SW 1271 (cell line): Measurements from ENCODE around the gene SCN4B.
"Not testable (repeated sequence)": the region's sequence is repeated elsewhere in the genome, so short reads cannot be mapped to it uniquely, and the experiment has no call there.

Experiments
- DNase-seq, 2 experiments: peaks; one replicate each; lab custom pipeline; 2025; lab: John Stamatoyannopoulos, UW

SCN4B gene

GRCh38 chr11:118152552-118153471, at the start of gene SCN4B:
Gene SCN4B, minus strand, starts transcription at chr11:118152823. Its CDS starts 150 bp downstream, at chr11:118152673.
- DNase-seq = no peak

- DNase-seq = no peak
Measured at GRCh38 chr11:118201966-118202365, 49.3 kb upstream of the SCN4B start.

GRCh38 chr11:118200901-118201680, 48.5 kb upstream of the SCN4B start:
- DNase-seq = no peak

GRCh38 chr11:118200497-118200896, 47.9 kb upstream of the SCN4B start:
- no peak for DNase-seq

- DNase-seq = no peak
Measured at GRCh38 chr11:118199135-118199534, 46.5 kb upstream of the SCN4B start.

GRCh38 chr11:118198370-118198769, 45.7 kb upstream of the SCN4B start:
- DNase-seq = peak in 1 of 2 experiments; percentile 38

GRCh38 chr11:118194835-118195627, 42.4 kb upstream of the SCN4B start:
- DNase-seq = no peak

- no peak for DNase-seq
Measured at GRCh38 chr11:118193910-118194566, 41.4 kb upstream of the SCN4B start.

- not testable (repeated sequence) for DNase-seq
Measured at GRCh38 chr11:118192817-118193216, 40.2 kb upstream of the SCN4B start.

- not testable (repeated sequence) for DNase-seq
Measured at GRCh38 chr11:118190942-118191506, 38.4 kb upstream of the SCN4B start.

GRCh38 chr11:118186346-118187107, 33.9 kb upstream of the SCN4B start:
- no peak for DNase-seq

GRCh38 chr11:118184784-118185579, 32.4 kb upstream of the SCN4B start:
- DNase-seq = no peak

GRCh38 chr11:118183691-118184090, 31.1 kb upstream of the SCN4B start:
- not testable (repeated sequence) for DNase-seq

- DNase-seq = no peak
Measured at GRCh38 chr11:118180300-118180703, 27.7 kb upstream of the SCN4B start.

- no peak for DNase-seq
Measured at GRCh38 chr11:118176778-118177134, 24.1 kb upstream of the SCN4B start.

- no peak for DNase-seq
Measured at GRCh38 chr11:118175993-118176777, 23.6 kb upstream of the SCN4B start, which contains the start of gene SCN2B. Gene SCN2B, minus strand, starts transcription at chr11:118176639. Its CDS starts 208 bp downstream, at chr11:118176431.

GRCh38 chr11:118175031-118175992, 22.7 kb upstream of the SCN4B start:
- no peak for DNase-seq
